Caco-2 (cell line): ENCODE measurements around the gene RTN1. TPM values are rescaled to one million over a fixed set of nuclear protein-coding genes. Genes with fewer than 3 reads are reported as not detected.

Experiments
- BruUV-seq: library from RNA; stranded (reverse); fragments of 400-500 nt; replicated peaks from 2 replicates; lab custom pipeline; 2021; lab: Mats Ljungman, UMichigan
- CTCF ChIA-PET: fragments of 300-600 bp; sonication (Branson Sonifier 250); formaldehyde crosslinking; loops from one replicate; lab custom pipeline; 2022; ENCODE audit warnings: antibody characterized with exemption; lab: Charles Lee
- POLR2A ChIA-PET: fragments of 300-600 bp; sonication (Branson Sonifier 250); formaldehyde crosslinking; loops from one replicate; lab custom pipeline; 2022; ENCODE audit warnings: antibody characterized with exemption; lab: Charles Lee
- DNase-seq, 2 experiments: peaks; one replicate each; pipeline versions ENCODE4 v3.0.0 to v3.0.0-alpha.2; 2020 to 2022
- H3K27me3 ChIP-seq: replicated peaks from 2 replicates; pipeline ENCODE4 v1.6.0; 2011; ENCODE audit warnings: low read length; ENCODE audit not compliant: control insufficient read depth, insufficient read depth
- H3K36me3 ChIP-seq: 2 replicates; pipeline ENCODE4 v1.5.1; 2011; ENCODE audit warnings: low read length; ENCODE audit not compliant: control insufficient read depth, insufficient read depth
- H3K4me1 ChIP-seq: fragments of 250-450 bp; sonication (Bioruptor Pico); 2 replicates; pipeline ENCODE4 v1.5.1; 2020; ENCODE audit warnings: mild to moderate bottlenecking
- H3K4me3 ChIP-seq: 2 replicates; pipeline ENCODE4 v1.5.1; 2011; ENCODE audit warnings: low read depth, mild to moderate bottlenecking, control low read depth, low read length
- H3K9me3 ChIP-seq: fragments of 250-450 bp; sonication (Bioruptor Pico); 2 replicates; pipeline ENCODE4 v1.5.1; 2020; ENCODE audit warnings: mild to moderate bottlenecking, moderate library complexity
- H3K27ac Mint-ChIP-seq: one replicate; pipeline ENCODE4 v1.8.0; 2022; ENCODE audit warnings: mixed read lengths; ENCODE audit not compliant: unreplicated experiment
- H3K27me3 Mint-ChIP-seq: one replicate; pipeline ENCODE4 v1.8.0; 2022; ENCODE audit warnings: mixed read lengths; ENCODE audit not compliant: insufficient read depth, unreplicated experiment
- H3K36me3 Mint-ChIP-seq: one replicate; pipeline ENCODE4 v1.8.0; 2022; ENCODE audit warnings: mild to moderate bottlenecking, mixed read lengths; ENCODE audit not compliant: insufficient read depth, unreplicated experiment
- H3K4me1 Mint-ChIP-seq: one replicate; pipeline ENCODE4 v1.8.0; 2022; ENCODE audit warnings: low read depth, mixed read lengths; ENCODE audit not compliant: unreplicated experiment
- H3K4me3 Mint-ChIP-seq: one replicate; pipeline ENCODE4 v1.8.0; 2022; ENCODE audit warnings: mild to moderate bottlenecking, moderate library complexity, mixed read lengths; ENCODE audit not compliant: unreplicated experiment
- H3K9me3 Mint-ChIP-seq: one replicate; pipeline ENCODE4 v1.8.0; 2022; ENCODE audit warnings: mixed read lengths; ENCODE audit not compliant: unreplicated experiment
- CTCF ChIP-seq, 2 experiments: fragments of 200-600 bp in 1 of 2; IDR thresholded peaks; 1 replicate in 1 of 2; 2 replicates in 1 of 2; pipeline versions ENCODE4 v1.5.1 to v1.8.0; 2011 to 2022; ENCODE audit warnings: antibody characterized with exemption in 1 of 2, control low read depth in 1 of 2, inconsistent platforms in 1 of 2, low read depth in 1 of 2, low read length in 1 of 2, mild to moderate bottlenecking in 1 of 2, moderate library complexity in 1 of 2; ENCODE audit not compliant: insufficient read depth in 1 of 2, severe bottlenecking in 1 of 2, unreplicated experiment in 1 of 2
- intact Hi-C: fragments of 100-400 bp; cut with micrococcal nuclease; formaldehyde crosslinking; loops from one replicate; pipeline ENCODE4 v1.10.0; 2022; ENCODE audit not compliant: unreplicated experiment
- total RNA-seq: library from RNA; stranded (reverse); gene quantifications from 2 replicates; pipeline ENCODE4 v1.2.3, GENCODE V29; 2022

Gene RTN1
- total RNA-seq, 1 experiment from 2014 or later, result 0.25 TPM

DNA sequence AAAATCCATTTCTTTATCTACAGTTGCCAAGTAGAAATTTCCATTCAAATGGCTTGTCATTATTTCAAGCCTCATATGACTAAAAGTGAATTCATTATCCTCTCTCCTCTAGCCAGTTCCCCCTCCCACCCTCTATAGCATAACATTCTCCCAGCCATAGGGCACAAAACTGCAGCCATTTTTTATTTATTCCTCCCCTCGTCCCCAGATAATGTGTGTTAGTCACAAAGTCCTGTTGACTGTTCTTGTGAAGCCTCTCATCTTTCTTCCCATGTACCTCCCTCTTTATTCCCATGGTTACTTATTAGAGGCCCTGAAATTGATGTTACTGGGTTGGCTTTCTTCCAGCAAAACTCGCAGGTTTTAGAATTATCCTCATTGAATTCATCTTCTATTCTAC, 13.2 kb downstream of the RTN1 start:
- Mint-ChIP-seq H3K27me3 (peaks cover 11% of the 10 kb centered on the region), H3K27ac (no peak overlapping the region), H3K9me3 (peaks cover 10% of the 10 kb centered on the region), H3K4me1 (no peaks in the 10 kb centered on the region), H3K4me3 (no peak overlapping the region), H3K36me3 (no peaks in the 10 kb centered on the region)
- no peaks in the 10 kb centered on the region for H3K4me1 ChIP-seq
- no peaks in the 10 kb centered on the region for H3K27me3 ChIP-seq
- no peaks in the 10 kb centered on the region; the same call in 1 of the 2 replicates for H3K9me3 ChIP-seq
- ChIA-PET POLR2A (no interaction called here), CTCF (no interaction called here)
- intact Hi-C loops, result no loop called here
- DNase-seq, result no peak
- no TSS peak for BruUV-seq
- no peak overlapping the region for H3K4me3 ChIP-seq
- TF ChIP-seq CTCF (IDR thresholded peaks at IDR 0.05; ENCODE audit: insufficient read depth in 1 of 2, low read depth in 1 of 2, low read length in 1 of 2, severe bottlenecking in 1 of 2, unreplicated experiment in 1 of 2), result no peak
- H3K36me3 ChIP-seq, result no peaks in the 10 kb centered on the region

DNA sequence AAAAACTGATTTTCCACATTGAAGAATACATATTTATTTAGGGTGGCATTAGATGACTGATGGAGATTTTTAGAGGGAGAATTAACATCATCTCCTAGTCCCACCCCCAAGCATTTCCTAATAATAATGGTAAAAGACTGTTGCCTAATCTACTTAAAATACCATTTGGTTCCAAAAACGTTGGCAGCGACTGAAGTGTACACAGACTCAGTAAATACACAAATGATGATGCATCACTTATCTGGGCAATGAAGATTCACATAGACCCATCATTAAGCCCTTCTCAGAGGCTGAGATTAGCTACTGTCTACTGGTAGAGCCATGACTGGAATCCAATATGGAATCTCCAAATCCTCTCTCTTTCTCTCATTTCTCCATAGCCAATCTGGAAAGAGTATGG, 18.2 kb downstream of the RTN1 start:
- TF ChIP-seq CTCF (IDR thresholded peaks at IDR 0.05; ENCODE audit: insufficient read depth in 1 of 2, low read depth in 1 of 2, low read length in 1 of 2, severe bottlenecking in 1 of 2, unreplicated experiment in 1 of 2), result no peak
- no peaks in the 10 kb centered on the region for H3K4me1 Mint-ChIP-seq

GRCh38 chr14:59850458-59850857, 20.1 kb downstream of the RTN1 start:
- intact Hi-C loops, result no loop called here
- CTCF ChIA-PET, result no interaction called here
- Mint-ChIP-seq H3K27ac (no peak overlapping the region), H3K9me3 (no peaks in the 10 kb centered on the region), H3K4me3 (no peak overlapping the region), H3K36me3 (peaks cover 4% of the 10 kb centered on the region), H3K27me3 (peaks cover 7% of the 10 kb centered on the region), H3K4me1 (no peaks in the 10 kb centered on the region)
- Histone ChIP-seq H3K36me3 (no peaks in the 10 kb centered on the region), H3K9me3 (no peaks in the 10 kb centered on the region), H3K4me3 (no peak overlapping the region), H3K4me1 (no peaks in the 10 kb centered on the region), H3K27me3 (no peaks in the 10 kb centered on the region)
- POLR2A ChIA-PET, result no interaction called here
- no TSS peak for BruUV-seq
- TF ChIP-seq CTCF (IDR thresholded peaks at IDR 0.05; ENCODE audit: insufficient read depth in 1 of 2, low read depth in 1 of 2, low read length in 1 of 2, severe bottlenecking in 1 of 2, unreplicated experiment in 1 of 2), result no peak
- DNase-seq, result no peak

More for the DNA sequence above, 18.2 kb downstream of the RTN1 start:
- Mint-ChIP-seq H3K36me3 (peaks cover 4% of the 10 kb centered on the region), H3K4me3 (no peak overlapping the region), H3K27ac (no peak overlapping the region), H3K27me3 (peaks cover 6% of the 10 kb centered on the region), H3K9me3 (no peaks in the 10 kb centered on the region)
- POLR2A ChIA-PET, result no interaction called here
- CTCF ChIA-PET, result no interaction called here
- no peak for DNase-seq
- H3K27me3 ChIP-seq, result no peaks in the 10 kb centered on the region
- no TSS peak for BruUV-seq
- intact Hi-C loops, result no loop called here
- no peaks in the 10 kb centered on the region for H3K4me1 ChIP-seq
- H3K4me3 ChIP-seq, result no peak overlapping the region
- no peaks in the 10 kb centered on the region for H3K9me3 ChIP-seq
- H3K36me3 ChIP-seq, result no peaks in the 10 kb centered on the region
